HAP-1 (cell line): ENCODE data around the gene TBXAS1.

Source experiments
- DNase-seq, 2 experiments: peaks; one replicate each; pipeline ENCODE4 v3.0.0-alpha.2; 2016 to 2020; ENCODE audit warnings: low spot score in 2 of 2
- H3K27me3 ChIP-seq: fragments of 250-450 bp; sonication (Bioruptor Pico); 2 replicates; pipeline ENCODE4 v1.5.1; 2020; ENCODE audit warnings: low read depth, mild to moderate bottlenecking, moderate library complexity
- H3K36me3 ChIP-seq: fragments of 250-450 bp; sonication (Bioruptor Pico); replicated peaks from 2 replicates; pipeline ENCODE4 v1.5.1; 2020; ENCODE audit warnings: mild to moderate bottlenecking
- H3K4me1 ChIP-seq: fragments of 250-450 bp; sonication (Bioruptor Pico); 2 replicates; pipeline ENCODE4 v1.5.1; 2020; ENCODE audit warnings: mild to moderate bottlenecking
- H3K4me3 ChIP-seq: fragments of 250-450 bp; sonication (Bioruptor Pico); 2 replicates; pipeline ENCODE4 v1.5.1; 2020; ENCODE audit warnings: mild to moderate bottlenecking, moderate library complexity
- H3K9me3 ChIP-seq: fragments of 250-450 bp; sonication (Bioruptor Pico); 2 replicates; pipeline ENCODE4 v1.5.1; 2020; ENCODE audit warnings: mild to moderate bottlenecking, moderate library complexity
- in situ Hi-C: fragments of 300-500 bp; cut with MboI; formaldehyde crosslinking; loops from 3 replicates; pipeline ENCODE4 v1.14.3; 2020; ENCODE audit warnings: low sequenced_read_pairs, inconsistent platforms, mixed read lengths

TBXAS1 gene

DNA sequence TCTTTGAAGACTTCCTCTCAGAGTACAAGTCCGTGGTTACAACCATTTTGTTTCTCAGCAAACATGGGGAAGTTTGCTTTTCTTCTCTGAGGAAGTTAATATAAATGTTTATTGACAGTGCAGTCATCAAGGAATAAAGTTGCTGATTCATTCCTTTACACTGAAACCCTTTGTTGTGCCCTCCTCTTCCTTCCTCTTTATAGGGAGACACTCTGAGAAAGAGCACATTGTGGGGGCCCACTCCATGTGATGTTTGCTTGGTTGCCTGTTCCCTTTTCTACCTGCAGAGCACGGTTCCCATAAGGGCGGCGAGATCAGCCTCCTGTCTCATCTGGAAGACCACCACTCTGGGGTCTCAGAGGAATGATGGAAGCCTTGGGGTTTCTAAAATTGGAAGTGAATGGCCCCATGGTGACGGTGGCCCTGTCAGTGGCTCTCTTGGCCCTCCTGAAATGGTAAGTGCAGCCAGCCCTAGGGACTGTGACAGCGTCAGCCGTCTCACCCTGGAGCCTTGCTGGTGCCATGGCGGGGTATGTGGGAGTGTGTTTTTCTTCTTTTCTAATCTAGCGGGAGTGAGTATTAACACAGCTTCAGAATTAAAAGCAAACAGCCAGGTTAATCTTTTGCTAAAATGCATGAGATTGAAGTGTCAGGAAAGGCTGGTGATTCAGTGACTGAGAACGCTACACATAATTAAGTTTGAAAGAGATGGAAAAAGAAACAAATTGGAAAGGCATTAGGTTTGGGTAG is at the start of gene TBXAS1:
Gene TBXAS1, plus strand, starts transcription at position 240 of the 750 bp plus-strand sequence. Its CDS starts 127 bp downstream, at position 367.
- no peaks in the 10 kb centered on the region for H3K36me3 ChIP-seq
- peak in 1 of 2 experiments; percentile 22 for DNase-seq
- H3K4me1 ChIP-seq, result peaks cover 8% of the 10 kb centered on the region
- no peak within 1 kb of the TSS for H3K4me3 ChIP-seq
- in situ Hi-C loops, result no loop called here
- H3K9me3 ChIP-seq, result no peaks in the 10 kb centered on the region
- peaks cover 9% of the 10 kb centered on the region; the same call in 1 of the 2 replicates for H3K27me3 ChIP-seq

- no peak overlapping the region for H3K4me3 ChIP-seq
These were observed 46.1 kb upstream of the TBXAS1 start for GRCh38 chr7:139782932-139783331.

GRCh38 chr7:139783647-139784385 is 45.2 kb upstream of the TBXAS1 start:
- in situ Hi-C loops, result no loop called here
- Histone ChIP-seq H3K4me1 (peaks cover 11% of the 10 kb centered on the region), H3K36me3 (no peaks in the 10 kb centered on the region), H3K9me3 (no peaks in the 10 kb centered on the region), H3K4me3 (no peak overlapping the region), H3K27me3 (no peaks in the 10 kb centered on the region)
- DNase-seq, result peak in 1 of 2 experiments; percentile 24

More at GRCh38 chr7:139782932-139783331, 46.1 kb upstream of the TBXAS1 start:
- H3K4me1 ChIP-seq, result peaks cover 13% of the 10 kb centered on the region
- no peaks in the 10 kb centered on the region for H3K9me3 ChIP-seq
- H3K27me3 ChIP-seq, result no peaks in the 10 kb centered on the region
- in situ Hi-C loops, result no loop called here
- DNase-seq, result peak; percentile 23 to 25
- H3K36me3 ChIP-seq, result no peaks in the 10 kb centered on the region

- H3K9me3 ChIP-seq, result no peaks in the 10 kb centered on the region
- no peaks in the 10 kb centered on the region for H3K36me3 ChIP-seq
- in situ Hi-C loops, result no loop called here
- no peak overlapping the region for H3K4me3 ChIP-seq
- DNase-seq, result no peak
- H3K27me3 ChIP-seq, result no peaks in the 10 kb centered on the region
- H3K4me1 ChIP-seq, result peaks cover 10% of the 10 kb centered on the region
These were observed 44.4 kb upstream of the TBXAS1 start for GRCh38 chr7:139784648-139785047.

DNA sequence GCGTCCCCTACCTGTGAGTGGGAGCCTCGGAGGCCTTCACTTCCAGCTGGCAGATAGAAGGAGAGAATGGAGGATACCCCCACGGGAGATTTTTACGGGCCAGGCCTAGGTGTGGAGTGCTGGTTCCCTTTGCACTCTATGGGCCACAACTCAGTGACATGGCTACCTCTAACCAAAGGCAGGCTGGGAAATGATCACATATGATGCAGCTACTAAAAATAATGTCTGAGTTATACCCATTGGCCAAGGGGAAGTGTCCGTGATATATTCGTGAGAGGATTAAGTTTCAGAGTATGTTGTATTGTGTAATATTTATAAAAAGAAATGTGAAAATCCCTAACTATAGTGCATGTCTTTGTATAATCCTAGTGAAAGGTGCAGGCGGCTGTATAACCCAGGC is 37.7 kb upstream of the TBXAS1 start:
- Histone ChIP-seq H3K36me3 (no peaks in the 10 kb centered on the region), H3K4me1 (no peaks in the 10 kb centered on the region), H3K9me3 (no peaks in the 10 kb centered on the region), H3K4me3 (no peak overlapping the region), H3K27me3 (no peaks in the 10 kb centered on the region)
- no peak for DNase-seq
- in situ Hi-C loops, result no loop called here

DNA sequence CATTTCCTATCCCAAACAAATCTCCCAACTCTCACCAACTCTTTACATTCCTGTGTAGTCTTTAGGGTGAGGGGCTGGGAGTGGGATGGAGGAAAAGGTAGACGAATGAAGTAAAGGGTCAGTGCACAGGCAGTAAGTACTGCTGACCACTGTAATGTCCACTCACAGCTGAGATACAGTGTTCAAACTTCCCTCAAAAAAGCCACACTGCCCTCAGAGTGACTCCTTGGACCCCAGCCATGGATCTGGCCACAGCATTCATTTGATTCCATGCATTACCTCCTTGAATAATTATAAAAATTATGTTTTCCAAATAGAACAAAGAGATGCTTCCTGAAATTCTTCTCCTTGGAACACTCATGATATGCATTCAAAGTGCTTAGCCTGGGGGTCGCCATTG is 31.5 kb upstream of the TBXAS1 start:
- H3K4me3 ChIP-seq, result no peak overlapping the region
- H3K36me3 ChIP-seq, result no peaks in the 10 kb centered on the region
- no peak for DNase-seq
- no peaks in the 10 kb centered on the region for H3K27me3 ChIP-seq
- no peaks in the 10 kb centered on the region for H3K4me1 ChIP-seq
- in situ Hi-C loops, result no loop called here
- no peaks in the 10 kb centered on the region for H3K9me3 ChIP-seq

- in situ Hi-C loops, result no loop called here
- Histone ChIP-seq H3K4me1 (no peaks in the 10 kb centered on the region), H3K27me3 (no peaks in the 10 kb centered on the region), H3K4me3 (no peak overlapping the region), H3K9me3 (peaks cover 3% of the 10 kb centered on the region; the same call in 1 of the 2 replicates), H3K36me3 (no peaks in the 10 kb centered on the region)
- DNase-seq, result no peak
These were observed 30.8 kb upstream of the TBXAS1 start for GRCh38 chr7:139798221-139798620.

DNA sequence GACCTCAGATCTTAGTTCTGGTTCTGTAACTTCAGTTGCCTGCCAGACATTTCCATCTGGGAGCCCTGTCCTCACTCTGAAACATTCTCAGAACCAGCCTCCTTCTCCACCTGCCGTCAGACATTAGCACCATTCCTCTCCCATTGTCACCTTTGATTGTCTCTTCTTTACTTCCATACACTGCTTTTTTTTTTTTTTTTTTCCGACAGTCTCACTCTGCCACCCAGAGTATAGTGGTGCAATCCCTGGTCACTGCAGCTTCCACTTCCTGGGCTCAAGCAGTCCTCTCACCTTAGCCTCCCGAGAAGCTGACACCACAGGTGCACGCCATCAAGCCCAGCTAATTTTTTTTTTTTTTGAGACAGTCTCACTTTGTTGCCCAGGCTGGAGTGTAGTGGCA is 30.2 kb upstream of the TBXAS1 start:
- no peaks in the 10 kb centered on the region for H3K27me3 ChIP-seq
- DNase-seq, result no peak
- in situ Hi-C loops, result no loop called here
- no peaks in the 10 kb centered on the region for H3K4me1 ChIP-seq
- H3K4me3 ChIP-seq, result no peak overlapping the region
- H3K36me3 ChIP-seq, result no peaks in the 10 kb centered on the region
- peaks cover 3% of the 10 kb centered on the region; the same call in 1 of the 2 replicates for H3K9me3 ChIP-seq

- in situ Hi-C loops, result no loop called here
- H3K9me3 ChIP-seq, result peaks cover 3% of the 10 kb centered on the region; the same call in 1 of the 2 replicates
- H3K27me3 ChIP-seq, result no peaks in the 10 kb centered on the region
- no peaks in the 10 kb centered on the region for H3K4me1 ChIP-seq
- no peaks in the 10 kb centered on the region for H3K36me3 ChIP-seq
- DNase-seq, result no peak
- H3K4me3 ChIP-seq, result no peak overlapping the region
These were observed 29.5 kb upstream of the TBXAS1 start for GRCh38 chr7:139799586-139799985.

DNA sequence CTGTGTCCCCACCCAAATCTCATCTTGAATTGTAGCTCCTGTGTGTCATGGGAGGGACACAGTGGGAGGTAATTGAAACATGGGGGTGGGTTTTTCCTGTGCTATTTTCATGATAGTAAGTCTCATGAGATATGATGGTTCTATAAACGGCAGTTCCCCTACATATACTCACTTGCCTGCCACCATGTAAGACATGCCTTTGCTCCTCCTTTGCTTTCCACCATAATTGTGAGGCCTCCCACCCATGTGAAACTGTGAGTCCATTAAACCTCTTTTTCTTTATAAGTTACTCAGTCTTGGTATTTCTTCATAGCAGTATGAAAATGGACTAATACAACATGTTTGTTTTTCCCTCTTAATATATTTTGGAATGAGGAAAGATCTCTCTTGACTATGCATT is 24.5 kb upstream of the TBXAS1 start:
- in situ Hi-C loops, result no loop called here
- H3K4me3 ChIP-seq, result no peak overlapping the region

GRCh38 chr7:139807009-139807408 is 22.1 kb upstream of the TBXAS1 start:
- H3K4me3 ChIP-seq, result no peak overlapping the region

More for the DNA sequence above, 24.5 kb upstream of the TBXAS1 start:
- no peak for DNase-seq
- Histone ChIP-seq H3K36me3 (no peaks in the 10 kb centered on the region), H3K9me3 (peaks cover 3% of the 10 kb centered on the region; the same call in 1 of the 2 replicates), H3K27me3 (no peaks in the 10 kb centered on the region), H3K4me1 (no peaks in the 10 kb centered on the region)

DNA sequence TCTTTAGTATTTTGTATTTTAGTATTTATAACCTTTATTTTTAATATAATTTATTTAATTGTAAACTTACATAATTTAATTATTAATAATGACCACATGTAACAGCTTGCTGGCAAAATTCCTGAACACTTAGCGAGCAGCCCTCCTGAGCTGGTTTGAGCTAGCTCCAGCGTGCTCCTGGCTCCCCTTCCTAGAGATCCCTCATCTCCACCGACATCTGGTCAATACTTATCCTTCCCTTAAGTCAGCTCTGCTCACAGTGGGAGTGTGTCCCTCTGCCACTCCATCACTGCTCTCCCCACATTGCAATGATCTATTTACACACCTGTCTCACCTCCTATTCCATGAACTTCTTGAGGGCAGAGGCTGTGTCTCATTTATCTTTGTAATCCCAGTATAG is 20.6 kb upstream of the TBXAS1 start:
- Histone ChIP-seq H3K36me3 (no peaks in the 10 kb centered on the region), H3K27me3 (no peaks in the 10 kb centered on the region; the same call in 1 of the 2 replicates), H3K9me3 (no peaks in the 10 kb centered on the region), H3K4me1 (no peaks in the 10 kb centered on the region), H3K4me3 (no peak overlapping the region)
- in situ Hi-C loops, result no loop called here
- no peak for DNase-seq

More at GRCh38 chr7:139807009-139807408, 22.1 kb upstream of the TBXAS1 start:
- no peak for DNase-seq
- H3K27me3 ChIP-seq, result no peaks in the 10 kb centered on the region; the same call in 1 of the 2 replicates
- no peaks in the 10 kb centered on the region for H3K4me1 ChIP-seq
- peaks cover 3% of the 10 kb centered on the region; the same call in 1 of the 2 replicates for H3K9me3 ChIP-seq
- no peaks in the 10 kb centered on the region for H3K36me3 ChIP-seq
- in situ Hi-C loops, result no loop called here

DNA sequence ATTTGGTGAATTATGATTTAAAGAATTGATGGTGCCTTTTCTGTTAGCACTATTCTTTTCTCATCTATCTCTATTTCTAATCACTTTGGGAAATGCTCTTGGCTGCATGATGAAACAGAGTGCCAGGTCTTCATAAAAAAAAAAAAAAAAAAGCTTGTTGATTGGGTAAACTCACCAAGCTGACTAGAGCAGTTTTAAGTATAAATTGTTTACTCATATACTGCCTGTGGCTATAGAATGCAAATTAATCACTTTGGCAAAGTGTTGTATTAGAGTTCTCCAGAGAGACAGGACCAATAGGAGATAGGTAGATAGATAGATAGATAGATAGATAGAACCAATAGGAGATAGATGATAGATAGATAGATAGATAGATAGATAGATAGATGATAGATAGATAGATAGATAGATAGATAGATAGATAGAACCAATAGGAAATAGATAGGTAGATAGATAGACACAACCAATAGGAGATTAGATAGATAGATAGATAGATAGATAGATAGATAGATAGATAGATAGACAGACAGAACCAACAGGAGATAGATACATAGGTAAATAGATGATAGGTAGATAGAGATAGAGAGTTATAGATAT is 20.1 kb upstream of the TBXAS1 start:
- H3K27me3 ChIP-seq, result no peaks in the 10 kb centered on the region; the same call in 1 of the 2 replicates
- DNase-seq, result no peak
- no peaks in the 10 kb centered on the region for H3K9me3 ChIP-seq
- no peaks in the 10 kb centered on the region for H3K4me1 ChIP-seq
- H3K4me3 ChIP-seq, result no peak overlapping the region
- no peaks in the 10 kb centered on the region for H3K36me3 ChIP-seq
- in situ Hi-C loops, result no loop called here

- in situ Hi-C loops, result no loop called here
- DNase-seq, result no peak
These were observed 18.0 kb upstream of the TBXAS1 start for GRCh38 chr7:139811066-139811465.

More at GRCh38 chr7:139811066-139811465, 18.0 kb upstream of the TBXAS1 start:
- Histone ChIP-seq H3K4me1 (no peaks in the 10 kb centered on the region), H3K27me3 (no peaks in the 10 kb centered on the region; the same call in 1 of the 2 replicates), H3K4me3 (no peak overlapping the region), H3K36me3 (no peaks in the 10 kb centered on the region), H3K9me3 (no peaks in the 10 kb centered on the region)
